NCI-H2196 treated with DMSO at 0.1 percent for 48 hours (cell line): ENCODE data around the gene TMPRSS2.

Experiments
- DNase-seq: peaks from one replicate; lab custom pipeline; 2025; ENCODE audit not compliant: unreplicated experiment; lab: John Stamatoyannopoulos, UW

The TMPRSS2 gene

GRCh38 chr21:41510500-41510899, 2.5 kb upstream of the TMPRSS2 start:
- DNase-seq, result no peak

- DNase-seq, result no peak
Measured at GRCh38 chr21:41509733-41510132, 1.8 kb upstream of the TMPRSS2 start.

- DNase-seq, result no peak
Measured at GRCh38 chr21:41509145-41509496, 1.2 kb upstream of the TMPRSS2 start.

GRCh38 chr21:41508415-41509144, 622 bp upstream of the TMPRSS2 start:
- DNase-seq, result no peak

GRCh38 chr21:41506611-41507520, 1.1 kb downstream of the TMPRSS2 start:
- DNase-seq, result no peak

- no peak for DNase-seq
Measured at GRCh38 chr21:41506005-41506594, 1.9 kb downstream of the TMPRSS2 start.

- no peak for DNase-seq
Measured at GRCh38 chr21:41504030-41504429, 3.9 kb downstream of the TMPRSS2 start.

- DNase-seq, result no peak
Measured at GRCh38 chr21:41503331-41503730, 4.6 kb downstream of the TMPRSS2 start.

- DNase-seq, result no peak
Measured at GRCh38 chr21:41501919-41502318, 6.0 kb downstream of the TMPRSS2 start.

GRCh38 chr21:41500931-41501381, 7.0 kb downstream of the TMPRSS2 start:
- DNase-seq, result peak; percentile 34

- DNase-seq, result no peak
Measured at GRCh38 chr21:41500363-41500762, 7.6 kb downstream of the TMPRSS2 start.

GRCh38 chr21:41499920-41500319, 8.0 kb downstream of the TMPRSS2 start:
- no peak for DNase-seq

- no peak for DNase-seq
Measured at GRCh38 chr21:41497788-41498187, 10.2 kb downstream of the TMPRSS2 start.

- no peak for DNase-seq
Measured at GRCh38 chr21:41497008-41497407, 10.9 kb downstream of the TMPRSS2 start.

GRCh38 chr21:41494242-41494641, 13.7 kb downstream of the TMPRSS2 start:
- DNase-seq, result no peak

- no peak for DNase-seq
Measured at GRCh38 chr21:41491412-41491811, 16.5 kb downstream of the TMPRSS2 start.

GRCh38 chr21:41490330-41490729, 17.6 kb downstream of the TMPRSS2 start:
- DNase-seq, result no peak

- no peak for DNase-seq
Measured at GRCh38 chr21:41489329-41489728, 18.6 kb downstream of the TMPRSS2 start.

- DNase-seq, result no peak
Measured at GRCh38 chr21:41488080-41488479, 19.9 kb downstream of the TMPRSS2 start.

- DNase-seq, result no peak
Measured at GRCh38 chr21:41487082-41487481, 20.9 kb downstream of the TMPRSS2 start.

- DNase-seq, result no peak
Measured at GRCh38 chr21:41483973-41484372, 24.0 kb downstream of the TMPRSS2 start.

- DNase-seq, result no peak
Measured at GRCh38 chr21:41483415-41483814, 24.5 kb downstream of the TMPRSS2 start.
